Breast epithelium (tissue), 3 donors: ENCODE measurements around the gene KRT35.

Source experiments
- CTCF ChIP-seq, 3 donors: fragments of 450-650 bp; IDR thresholded peaks; one replicate each; pipeline ENCODE4 v1.5.1; 2016 to 2017; ENCODE audit warnings: antibody characterized with exemption in 3 of 3, mild to moderate bottlenecking in 3 of 3, moderate library complexity in 3 of 3
- POLR2A ChIP-seq: fragments of 450-650 bp; IDR thresholded peaks from one replicate; pipeline ENCODE4 v1.6.1; 2016; ENCODE audit warnings: antibody characterized with exemption, mild to moderate bottlenecking, moderate library complexity
- POLR2AphosphoS5 ChIP-seq, 3 donors: sonication (generic); formaldehyde crosslinking; IDR thresholded peaks; one replicate each; pipeline ENCODE4 v1.6.1; 2017; ENCODE audit warnings: antibody characterized with exemption in 3 of 3

DNA sequence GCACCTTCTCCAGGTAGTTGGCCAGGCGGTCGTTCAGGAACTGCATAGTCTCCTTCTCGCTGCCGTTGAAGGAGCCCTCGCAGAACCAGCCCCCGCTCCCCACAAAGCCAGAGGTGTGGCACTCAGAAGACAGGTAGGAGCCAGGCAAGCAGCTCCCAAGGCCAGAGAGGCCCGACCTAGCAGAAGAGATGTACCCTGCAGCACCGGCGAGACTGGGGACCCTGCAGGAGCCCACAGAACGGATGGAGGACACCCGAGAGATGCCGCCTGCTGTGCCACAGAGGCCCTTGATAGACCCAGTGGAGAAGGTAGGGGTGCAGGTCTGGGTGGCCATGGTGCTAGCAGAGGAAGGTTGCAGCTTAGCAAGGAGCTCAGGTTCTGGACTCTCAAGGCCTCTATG lies 8.6 kb upstream of the KRT35 start, which contains the start of gene KRT36:
- TF ChIP-seq CTCF (IDR thresholded peaks at IDR 0.05) (no peak), POLR2A (no peak), POLR2AphosphoS5 (IDR thresholded peaks at IDR 0.05) (no peak)
